IMR-90 (cell line): Measurements from ENCODE around the gene ATXN1. TPM values are rescaled to one million over a fixed set of nuclear protein-coding genes. Genes with fewer than 3 reads are reported as not detected.

Experiments used
- ATAC-seq: fragments of 200-7000 bp; cut with Tn5 transposase; 2 replicates; pipeline ENCODE4 v1.9.1; 2020; ENCODE audit warnings: low read depth, mild to moderate bottlenecking, moderate library complexity
- BruUV-seq: library from RNA; stranded (reverse); fragments of 400-500 nt; replicated peaks from 2 replicates; lab custom pipeline; 2021; lab: Mats Ljungman, UMichigan
- CTCF ChIA-PET: fragments of 300-600 bp; formaldehyde crosslinking; extraction: SDS; loops from one replicate; lab custom pipeline; 2021; ENCODE audit warnings: antibody characterized with exemption; lab: Yijun Ruan, JAX
- POLR2A ChIA-PET: fragments of 300-600 bp; sonication (Branson Sonifier 250); formaldehyde crosslinking; loops from one replicate; lab custom pipeline; 2022; ENCODE audit warnings: antibody characterized with exemption; ENCODE audit not compliant: unreplicated experiment; lab: Charles Lee
- DNase-seq: peaks from one replicate; pipeline ENCODE4 v3.0.0; 2013
- H2AFZ ChIP-seq: replicated peaks from 2 replicates; pipeline ENCODE3; 2013; ENCODE audit warnings: low read length, mild to moderate bottlenecking; ENCODE audit not compliant: poor library complexity
- H2AK5ac ChIP-seq: 2 replicates; pipeline ENCODE4 v1.6.1; 2013; ENCODE audit warnings: low read depth, low read length, inconsistent platforms
- H2AK9ac ChIP-seq: replicated peaks from 2 replicates; pipeline ENCODE3; 2013; ENCODE audit warnings: mild to moderate bottlenecking, low read depth, low read length, moderate library complexity; ENCODE audit not compliant: poor library complexity
- H2BK120ac ChIP-seq: 2 replicates; pipeline ENCODE4 v1.6.1; 2013; ENCODE audit warnings: low read depth, low read length, inconsistent platforms
- H2BK15ac ChIP-seq: 3 replicates; pipeline ENCODE4 v1.6.1; 2013; ENCODE audit warnings: low read depth, low read length, inconsistent platforms
- H2BK20ac ChIP-seq: 2 replicates; pipeline ENCODE4 v1.6.1; 2013; ENCODE audit warnings: low read depth, mild to moderate bottlenecking, inconsistent platforms, low read length, moderate library complexity
- H2BK5ac ChIP-seq: 2 replicates; pipeline ENCODE4 v1.6.1; 2013; ENCODE audit warnings: mild to moderate bottlenecking, low read depth, low read length, inconsistent platforms; ENCODE audit not compliant: poor library complexity, severe bottlenecking
- H3K14ac ChIP-seq: replicated peaks from 2 replicates; pipeline ENCODE4 v1.6.1; 2013; ENCODE audit warnings: low read depth, low read length, inconsistent platforms
- H3K18ac ChIP-seq: 2 replicates; pipeline ENCODE4 v1.6.1; 2013; ENCODE audit warnings: low read depth, low read length, control low read depth
- H3K23ac ChIP-seq: 2 replicates; pipeline ENCODE4 v1.6.1; 2013; ENCODE audit warnings: low read depth, low read length, inconsistent platforms
- H3K27ac ChIP-seq: 2 replicates; pipeline ENCODE4 v1.5.1; 2013; ENCODE audit warnings: mild to moderate bottlenecking, control low read depth, low read length; ENCODE audit not compliant: insufficient read depth
- H3K27me3 ChIP-seq: 2 replicates; pipeline ENCODE4 v1.6.1; 2013; ENCODE audit warnings: low read length; ENCODE audit not compliant: control insufficient read depth, insufficient read depth
- H3K36me3 ChIP-seq: 2 replicates; pipeline ENCODE4 v1.6.1; 2013; ENCODE audit warnings: low read length, mixed read lengths; ENCODE audit not compliant: control insufficient read depth, insufficient read depth
- H3K4ac ChIP-seq: 2 replicates; pipeline ENCODE4 v1.6.1; 2013; ENCODE audit warnings: low read depth, low read length, inconsistent platforms
- H3K4me1 ChIP-seq: 2 replicates; pipeline ENCODE4 v1.6.1; 2013; ENCODE audit warnings: low read length, mixed read lengths; ENCODE audit not compliant: control insufficient read depth, insufficient read depth
- H3K4me2 ChIP-seq: 2 replicates; pipeline ENCODE4 v1.6.1; 2013; ENCODE audit warnings: low read depth, mild to moderate bottlenecking, control low read depth, low read length, moderate library complexity
- H3K4me3 ChIP-seq: 2 replicates; pipeline ENCODE4 v1.5.1; 2013; ENCODE audit warnings: low read depth, mild to moderate bottlenecking, control low read depth, low read length, moderate library complexity; ENCODE audit not compliant: insufficient read depth
- H3K56ac ChIP-seq: 2 replicates; pipeline ENCODE4 v1.6.1; 2013; ENCODE audit warnings: low read length, inconsistent platforms; ENCODE audit not compliant: insufficient read depth; ENCODE audit errors: extremely low read depth
- H3K79me1 ChIP-seq, 2 experiments: 2 replicates each; pipeline ENCODE4 v1.6.1; 2013; ENCODE audit warnings: low read length in 2 of 2, inconsistent platforms in 1 of 2, low read depth in 1 of 2
- H3K9ac ChIP-seq: 2 replicates; pipeline ENCODE4 v1.6.1; 2013; ENCODE audit warnings: low read depth, low read length, control low read depth
- H3K9me1 ChIP-seq: 2 replicates; pipeline ENCODE4 v1.6.1; 2013; ENCODE audit warnings: low read length, inconsistent platforms; ENCODE audit not compliant: insufficient read depth
- H3K9me3 ChIP-seq: 2 replicates; pipeline ENCODE4 v1.6.1; 2013; ENCODE audit warnings: low read length; ENCODE audit not compliant: control insufficient read depth, insufficient read depth
- H4K20me1 ChIP-seq: 2 replicates; pipeline ENCODE4 v1.6.1; 2013; ENCODE audit warnings: low read length, inconsistent platforms; ENCODE audit not compliant: insufficient read depth
- H4K5ac ChIP-seq: 2 replicates; pipeline ENCODE4 v1.6.1; 2013; ENCODE audit warnings: mild to moderate bottlenecking, low read depth, low read length, control low read depth
- H4K8ac ChIP-seq, 2 experiments: 2 replicates each; pipeline ENCODE4 v1.6.1; 2013; ENCODE audit warnings: low read depth in 2 of 2, low read length in 2 of 2, control low read depth in 1 of 2, inconsistent platforms in 1 of 2
- H4K91ac ChIP-seq: 2 replicates; pipeline ENCODE4 v1.6.1; 2013; ENCODE audit warnings: low read depth, low read length, inconsistent platforms; ENCODE audit not compliant: insufficient read depth
- BHLHE40 ChIP-seq: fragments of 150-350 bp; IDR thresholded peaks from 2 replicates; pipeline ENCODE4 v1.6.1; 2016; ENCODE audit warnings: mild to moderate bottlenecking, low read depth, low read length
- CEBPB ChIP-seq: IDR thresholded peaks from 2 replicates; pipeline ENCODE4 v1.6.1; 2012; ENCODE audit warnings: low read depth, low read length, improper control_type of control experiment
- CHD1 ChIP-seq: IDR thresholded peaks from 2 replicates; pipeline ENCODE4 v1.6.1; 2012; ENCODE audit warnings: low read depth, low read length, improper control_type of control experiment
- CTCF ChIP-seq: conservative IDR thresholded peaks from 2 replicates; pipeline ENCODE4 v1.5.1; 2012; ENCODE audit warnings: mild to moderate bottlenecking, low read depth, low read length, improper control_type of control experiment
- ELK1 ChIP-seq: fragments of 150-350 bp; IDR thresholded peaks from 2 replicates; pipeline ENCODE4 v1.6.1; 2016; ENCODE audit warnings: low read depth, mild to moderate bottlenecking, low read length, moderate library complexity, borderline replicate concordance
- FOS ChIP-seq: fragments of 150-350 bp; IDR thresholded peaks from 2 replicates; pipeline ENCODE4 v1.6.1; 2016; ENCODE audit warnings: low read depth, low read length
- MAFK ChIP-seq: IDR thresholded peaks from 2 replicates; pipeline ENCODE4 v1.6.1; 2012; ENCODE audit warnings: low read depth, low read length, improper control_type of control experiment
- MAZ ChIP-seq: IDR thresholded peaks from 2 replicates; pipeline ENCODE4 v1.6.1; 2012; ENCODE audit warnings: low read depth, mild to moderate bottlenecking, low read length, improper control_type of control experiment, moderate library complexity, borderline replicate concordance
- MXI1 ChIP-seq: IDR thresholded peaks from 2 replicates; pipeline ENCODE4 v1.6.1; 2012; ENCODE audit warnings: low read depth, mild to moderate bottlenecking, low read length, moderate library complexity, borderline replicate concordance
- NFE2L2 ChIP-seq: fragments of 150-350 bp; IDR thresholded peaks from 2 replicates; pipeline ENCODE4 v1.6.1; 2016; ENCODE audit warnings: low read depth, mild to moderate bottlenecking, low read length
- POLR2A ChIP-seq: IDR thresholded peaks from 2 replicates; pipeline ENCODE4 v1.6.1; 2012; ENCODE audit warnings: mild to moderate bottlenecking, low read depth, low read length
- RAD21 ChIP-seq: IDR thresholded peaks from 2 replicates; pipeline ENCODE4 v1.6.1; 2012; ENCODE audit warnings: low read length, improper control_type of control experiment
- RFX5 ChIP-seq: IDR thresholded peaks from 2 replicates; pipeline ENCODE4 v1.8.0; 2012; ENCODE audit warnings: low read depth, mild to moderate bottlenecking, low read length, moderate library complexity
- SMC3 ChIP-seq: fragments of 150-350 bp; IDR thresholded peaks from 2 replicates; pipeline ENCODE4 v1.6.1; 2016; ENCODE audit warnings: low read depth, mild to moderate bottlenecking, antibody characterized with exemption, low read length, moderate library complexity
- USF2 ChIP-seq: fragments of 150-350 bp; IDR thresholded peaks from 2 replicates; pipeline ENCODE4 v1.6.1; 2017; ENCODE audit warnings: mild to moderate bottlenecking, antibody characterized with exemption, low read length, low read depth
- WGBS, 2 experiments: methylation state at CpG; one replicate each; pipeline versions ENCODE4 v1.1.5 to v1.1.7; 2013; ENCODE audit warnings: missing lambda C conversion rate in 2 of 2; ENCODE audit not compliant: insufficient read length in 1 of 2; ENCODE audit errors: extremely low coverage in 2 of 2; 5-methylcytosine and 5-hydroxymethylcytosine counted together
- dilution Hi-C: fragments of 300-500 bp; cut with HindIII; formaldehyde crosslinking; loops from one replicate; pipeline ENCODE4 v1.14.3; 2018; ENCODE audit warnings: low sequenced_read_pairs; ENCODE audit not compliant: unreplicated experiment
- in situ Hi-C: fragments of 300-500 bp; cut with MboI; formaldehyde crosslinking; loops from 3 replicates; pipeline ENCODE4 v1.14.3; 2019; ENCODE audit warnings: low sequenced_read_pairs, inconsistent platforms, mixed read lengths
- intact Hi-C: fragments of 100-400 bp; cut with micrococcal nuclease; formaldehyde crosslinking; loops from 2 replicates; pipeline ENCODE4 v1.10.0; 2022
- polyA plus RNA-seq, 3 experiments: library from polyadenylated mRNA; depleted of rRNA; stranded (reverse); fragments of >200 nt; gene quantifications; 2 replicates each; pipeline ENCODE4 v1.2.3, GENCODE V29; 2012; ENCODE audit warnings: low replicate concordance in 1 of 3
- total RNA-seq: library from RNA; depleted of rRNA; stranded (reverse); fragments of >200 nt; gene quantifications from 2 replicates; pipeline ENCODE4 v1.2.3, GENCODE V29; 2012

Gene ATXN1
- total and polyA plus RNA-seq, 2 of the 4 experiments (the other 2 are of a cell fraction), result 7.3 to 11.1 TPM

DNA sequence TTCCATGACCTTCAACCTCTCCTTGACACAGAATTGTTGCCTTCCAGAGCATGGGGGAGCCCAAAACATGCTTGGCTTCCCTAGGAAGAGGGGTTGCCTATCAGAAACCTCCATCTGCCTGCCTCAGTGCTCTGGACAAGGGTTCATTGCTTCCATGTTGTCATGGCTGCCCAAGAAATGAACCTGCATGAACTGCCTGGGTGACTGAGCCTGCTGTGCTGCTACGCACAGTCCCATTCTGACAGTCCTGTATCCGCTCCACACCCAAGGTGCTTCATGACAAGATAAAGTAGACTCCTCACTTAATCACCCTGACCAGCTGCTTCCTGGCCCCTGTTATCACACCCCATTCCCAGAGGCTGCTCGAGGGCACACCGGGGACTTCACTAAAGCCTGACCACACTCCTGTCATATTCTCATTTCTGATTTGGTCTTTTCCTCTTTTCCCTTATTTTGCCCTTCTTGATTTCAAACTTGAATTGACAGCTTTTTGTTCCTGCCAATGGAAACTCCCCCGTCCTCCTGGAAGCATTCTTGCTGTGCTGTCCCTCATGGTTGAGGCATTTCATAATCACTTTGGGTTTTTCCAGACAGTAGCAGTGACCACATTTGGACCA lies 491.0 kb downstream of the ATXN1 start:
- H3K4me1 ChIP-seq, result peaks cover 3% of the 10 kb centered on the region; the same call in 1 of the 2 replicates
- H4K91ac ChIP-seq, result no peak overlapping the region
- no peak overlapping the region for H3K14ac ChIP-seq
- WGBS, 2 experiments, result 100% methylated on average over 2 of the region's 5 CpGs; no CpG with 5 or more reads in 1 of the 2 experiments
- BruUV-seq, result no TSS peak
- no peak overlapping the region for H4K5ac ChIP-seq
- POLR2A ChIA-PET, result no interaction called here
- in situ Hi-C loops, result no loop called here
- CTCF ChIA-PET, result no interaction called here
- H2AK9ac ChIP-seq, result no peak overlapping the region
- dilution Hi-C loops, result no loop called here
- no peak overlapping the region for H2BK120ac ChIP-seq
- H2BK15ac ChIP-seq, result no peak overlapping the region
- no peak for ATAC-seq
- no peak overlapping the region for H3K27ac ChIP-seq
- no peaks in the 10 kb centered on the region for H3K36me3 ChIP-seq
- peaks cover 12% of the 10 kb centered on the region; the same call in 1 of the 2 replicates for H3K9me1 ChIP-seq
- H3K79me1 ChIP-seq, result peaks cover 0 to 3% of the 10 kb centered on the region in 2 experiments; a peak in 1 of 4 replicates
- H4K20me1 ChIP-seq, result no peaks in the 10 kb centered on the region
- H3K27me3 ChIP-seq, result no peaks in the 10 kb centered on the region
- peaks cover 1% of the 10 kb centered on the region; the same call in 1 of the 2 replicates for H3K9me3 ChIP-seq
- no peak overlapping the region for H2BK5ac ChIP-seq
- intact Hi-C loops, result no loop called here
- H3K4ac ChIP-seq, result no peak overlapping the region
- no peak overlapping the region for H3K4me2 ChIP-seq
- H2AK5ac ChIP-seq, result no peak overlapping the region
- H3K9ac ChIP-seq, result no peak overlapping the region
- TF ChIP-seq MXI1, result no peak
- TF ChIP-seq FOS, result no peak
- no peak for TF ChIP-seq RAD21
- TF ChIP-seq RFX5, result no peak
- no peak for TF ChIP-seq ELK1
- no peak for TF ChIP-seq BHLHE40
- no peak for TF ChIP-seq SMC3
- TF ChIP-seq MAZ, result no peak
- TF ChIP-seq CHD1, result no peak
- TF ChIP-seq CEBPB, result no peak
- TF ChIP-seq POLR2A, result no peak
- no peak for TF ChIP-seq NFE2L2
- TF ChIP-seq USF2, result no peak
- TF ChIP-seq MAFK, result no peak
- no peak for TF ChIP-seq CTCF
- no peak overlapping the region for H2BK20ac ChIP-seq
- no peak overlapping the region for H3K4me3 ChIP-seq
- no peak for DNase-seq
- no peak overlapping the region for H3K56ac ChIP-seq
- H3K18ac ChIP-seq, result no peak overlapping the region
- peak overlapping the region; percentile 3 for H2AFZ ChIP-seq
- H4K8ac ChIP-seq, result no peak overlapping the region
- no peak overlapping the region for H3K23ac ChIP-seq
